ENCODE measurements around the gene WFIKKN2. TPM values are rescaled to one million over a fixed set of nuclear protein-coding genes. Genes with fewer than 3 reads are reported as not detected.

Gene WFIKKN2
- total and polyA plus RNA-seq, 2 experiments from 2014 or later, result not detected

- Mint-ChIP-seq H3K27me3 (ENCODE audit: insufficient read depth, low read depth, poor library complexity) (peaks cover 8% of the 10 kb centered on the region), H3K9me3 (no peaks in the 10 kb centered on the region; the same call in 2 of the 3 replicates), H3K4me1 (peaks cover 21% of the 10 kb centered on the region), H3K4me3 (no peak overlapping the region), H3K36me3 (ENCODE audit: low read depth) (peaks cover 24% of the 10 kb centered on the region), H3K27ac (no peak overlapping the region)
- TF ChIP-seq ZNF114 (CRISPR knock-in tag; IDR thresholded peaks at IDR 0.05) (no peak), ZNF462 (CRISPR knock-in tag; IDR thresholded peaks at IDR 0.05) (no peak), POLR2AphosphoS5 (IDR thresholded peaks at IDR 0.05; ENCODE audit: low read depth) (no peak), EZH2phosphoT487 (IDR thresholded peaks at IDR 0.05; ENCODE audit: unreplicated experiment) (no peak), NANOG (IDR thresholded peaks at IDR 0.05; ENCODE audit: borderline replicate concordance) (no peak), EZH2 (IDR thresholded peaks at IDR 0.05; ENCODE audit: low read depth, unreplicated experiment) (no peak), STAT1 (IDR thresholded peaks at IDR 0.05; ENCODE audit: unreplicated experiment) (no peak), REST (IDR thresholded peaks at IDR 0.05; ENCODE audit: unreplicated experiment) (no peak), CREB1 (CRISPR knock-in tag; IDR thresholded peaks at IDR 0.05; ENCODE audit: low read depth) (no peak), CTCF (conservative IDR thresholded peaks at IDR 0.05; ENCODE audit: low read depth in 2 of 2) (no peak), ZNF331 (CRISPR knock-in tag; IDR thresholded peaks at IDR 0.05; ENCODE audit: low read depth) (no peak), ETS1 (IDR thresholded peaks at IDR 0.05) (no peak), JUNB (IDR thresholded peaks at IDR 0.05; ENCODE audit: unreplicated experiment) (no peak)
- Histone ChIP-seq H3K9me2 (ENCODE audit: insufficient read depth) (no peaks in the 10 kb centered on the region), H2AFZ (no peak overlapping the region), H3K4me1 (ENCODE audit: insufficient read depth) (peaks cover 8% of the 10 kb centered on the region; the same call in 1 of the 2 replicates), H3K4me2 (no peak overlapping the region), H3K36me3 (ENCODE audit: insufficient read depth) (peaks cover 6% of the 10 kb centered on the region; the same call in 1 of the 2 replicates), H3K4me3 (no peak overlapping the region), H3K79me2 (replicated peaks; ENCODE audit: insufficient read depth) (peaks cover 32% of the 10 kb centered on the region), H3F3A (replicated peaks; ENCODE audit: low read depth) (peaks cover 4% of the 10 kb centered on the region; the same call in 1 of the 2 replicates), H3K27ac (ENCODE audit: low read depth) (no peak overlapping the region), H3K27me3 (ENCODE audit: insufficient read depth) (no peaks in the 10 kb centered on the region), H4K20me1 (replicated peaks; ENCODE audit: insufficient read depth) (peaks cover 15% of the 10 kb centered on the region; the same call in 1 of the 2 replicates)
- DNase-seq (ENCODE audit: low spot score) (no peak), ATAC-seq (no peak)
These were observed 26.6 kb downstream of the WFIKKN2 start for GRCh38 chr17:50861822-50862528.

Measured in GM23338 (cell line).